ENCODE measurements around the gene SYTL1. TPM values are rescaled to one million over a fixed set of nuclear protein-coding genes. Genes with fewer than 3 reads are reported as not detected.

The SYTL1 gene
- total and polyA plus RNA-seq, 11 donors = 0.23 to 6.0 (median 0.55) TPM; not detected in 1

DNA sequence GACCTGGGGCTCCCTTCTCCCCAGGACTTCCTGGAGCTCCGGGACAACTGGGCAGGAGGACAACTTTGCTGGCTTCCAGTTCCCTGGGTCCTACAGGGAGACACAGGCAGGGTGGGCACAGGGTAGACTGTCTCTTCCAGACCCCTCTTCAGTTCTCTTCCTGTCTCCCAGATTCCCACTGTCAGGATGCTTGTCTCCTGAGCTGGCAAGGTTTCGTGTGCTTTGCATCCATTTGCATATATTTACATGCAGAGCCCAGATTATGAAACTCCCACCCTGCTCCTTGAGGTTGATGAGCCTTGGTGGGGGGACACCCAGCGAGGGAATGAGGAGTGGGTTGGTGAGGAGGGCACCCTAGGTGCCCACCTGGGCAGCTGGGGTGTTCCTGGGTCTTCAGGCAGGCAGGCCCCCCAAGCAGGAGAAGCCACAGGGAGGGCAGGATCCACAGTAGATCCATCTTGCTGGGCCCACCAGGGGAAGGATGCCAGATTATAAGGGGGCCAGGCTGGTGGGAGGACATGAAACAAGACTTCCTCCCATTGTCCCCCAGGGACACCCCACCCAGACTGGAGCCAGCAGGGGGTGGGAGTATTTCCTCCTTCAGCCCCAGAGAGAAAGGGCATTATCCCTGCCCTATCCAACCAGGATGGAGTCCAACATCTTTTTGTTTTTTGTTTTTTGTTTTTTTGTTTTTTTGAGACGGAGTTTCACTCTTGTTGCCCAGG is 32.7 kb downstream of the SYTL1 start, which contains the start of gene FCN3:
FCN3 (minus strand) TSS at position 463 of the 725 bp plus-strand sequence; CDS start at position 457, 6 bp downstream.
- intact Hi-C loops (cut with DNase I) = no loop called here
- peak; percentile 43 to 84 (median 52) for ATAC-seq
- no peaks in the 10 kb centered on the region for H3K9me3 ChIP-seq
- H3K36me3 ChIP-seq = no peaks in the 10 kb centered on the region
- peak within 1 kb of the TSS in 2 of 12 donors; percentile 5 to 6 for H3K4me3 ChIP-seq
- no peaks in the 10 kb centered on the region for H3K27me3 ChIP-seq
- peak within 1 kb of the TSS; percentile 40 to 91 (median 67) for H3K27ac ChIP-seq
- peaks cover 0 to 46% (median 10%) of the 10 kb centered on the region in 12 donors for H3K4me1 ChIP-seq
- WGBS, 4 donors = 65 to 71% (median 70%) methylated on average over 4 of the region's 4 CpGs
- DNase-seq = peak in 3 of 5 donors; percentile 57 to 70 (median 67)
- TF ChIP-seq, protein P1, sequence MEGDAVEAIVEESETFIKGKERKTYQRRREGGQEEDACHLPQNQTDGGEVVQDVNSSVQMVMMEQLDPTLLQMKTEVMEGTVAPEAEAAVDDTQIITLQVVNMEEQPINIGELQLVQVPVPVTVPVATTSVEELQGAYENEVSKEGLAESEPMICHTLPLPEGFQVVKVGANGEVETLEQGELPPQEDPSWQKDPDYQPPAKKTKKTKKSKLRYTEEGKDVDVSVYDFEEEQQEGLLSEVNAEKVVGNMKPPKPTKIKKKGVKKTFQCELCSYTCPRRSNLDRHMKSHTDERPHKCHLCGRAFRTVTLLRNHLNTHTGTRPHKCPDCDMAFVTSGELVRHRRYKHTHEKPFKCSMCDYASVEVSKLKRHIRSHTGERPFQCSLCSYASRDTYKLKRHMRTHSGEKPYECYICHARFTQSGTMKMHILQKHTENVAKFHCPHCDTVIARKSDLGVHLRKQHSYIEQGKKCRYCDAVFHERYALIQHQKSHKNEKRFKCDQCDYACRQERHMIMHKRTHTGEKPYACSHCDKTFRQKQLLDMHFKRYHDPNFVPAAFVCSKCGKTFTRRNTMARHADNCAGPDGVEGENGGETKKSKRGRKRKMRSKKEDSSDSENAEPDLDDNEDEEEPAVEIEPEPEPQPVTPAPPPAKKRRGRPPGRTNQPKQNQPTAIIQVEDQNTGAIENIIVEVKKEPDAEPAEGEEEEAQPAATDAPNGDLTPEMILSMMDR (IDR thresholded peaks at IDR 0.05) = no peak
- no peak for TF ChIP-seq POLR2A (IDR thresholded peaks at IDR 0.05)

DNA sequence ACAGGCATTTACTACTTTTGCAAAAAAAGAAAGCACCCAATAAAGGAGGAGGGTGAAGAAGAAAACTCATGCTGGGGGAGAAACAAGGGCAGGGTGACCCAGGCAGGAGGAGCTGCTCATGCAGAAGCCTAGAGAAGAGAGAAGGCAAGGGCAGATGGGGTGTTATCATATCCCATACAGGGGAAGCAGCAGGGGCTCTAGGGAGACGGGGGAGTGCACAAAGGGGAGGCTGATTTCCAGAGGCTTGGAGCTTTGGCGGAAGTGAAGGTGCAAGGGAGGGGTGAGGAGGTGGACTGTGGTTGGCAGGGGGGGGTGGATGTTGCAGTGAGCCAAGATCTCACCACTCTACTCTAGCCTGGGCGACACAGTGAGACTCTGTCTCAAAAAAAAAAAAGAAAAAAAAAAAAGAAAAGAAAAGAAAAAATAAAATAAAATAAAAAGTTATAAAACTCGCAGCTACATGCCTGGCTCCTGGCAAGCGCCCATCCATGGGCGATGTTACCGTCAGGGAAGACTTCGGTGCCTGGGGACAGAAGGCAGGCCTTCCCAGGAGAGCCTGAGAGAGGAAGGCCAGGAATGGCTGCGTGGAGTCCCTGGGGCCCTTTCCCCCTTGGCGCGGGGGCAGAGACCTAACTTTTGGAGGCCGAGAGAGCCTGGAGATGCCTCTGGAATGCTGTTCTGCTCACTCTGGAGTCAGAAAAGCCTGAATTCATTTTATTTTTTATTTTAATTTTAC is 36.1 kb downstream of the SYTL1 start:
- no peak overlapping the region for H3K4me3 ChIP-seq
- ATAC-seq (no peak), DNase-seq (no peak)
- H3K36me3 ChIP-seq = no peaks in the 10 kb centered on the region
- WGBS, 4 donors = 62 to 69% (median 65%) methylated on average over 12 of the region's 12 CpGs
- H3K4me1 ChIP-seq = peaks cover 0 to 52% (median 11%) of the 10 kb centered on the region in 12 donors
- TF ChIP-seq, protein P1 (IDR thresholded peaks at IDR 0.05) = no peak
- no peak for TF ChIP-seq POLR2A (IDR thresholded peaks at IDR 0.05)
- no peaks in the 10 kb centered on the region for H3K9me3 ChIP-seq
- peak overlapping the region in 3 of 12 donors; percentile 29 to 44 (median 32) for H3K27ac ChIP-seq
- H3K27me3 ChIP-seq = peaks cover 0 to 2% (median 0%) of the 10 kb centered on the region in 9 donors
- intact Hi-C loops (cut with DNase I) = no loop called here

DNA sequence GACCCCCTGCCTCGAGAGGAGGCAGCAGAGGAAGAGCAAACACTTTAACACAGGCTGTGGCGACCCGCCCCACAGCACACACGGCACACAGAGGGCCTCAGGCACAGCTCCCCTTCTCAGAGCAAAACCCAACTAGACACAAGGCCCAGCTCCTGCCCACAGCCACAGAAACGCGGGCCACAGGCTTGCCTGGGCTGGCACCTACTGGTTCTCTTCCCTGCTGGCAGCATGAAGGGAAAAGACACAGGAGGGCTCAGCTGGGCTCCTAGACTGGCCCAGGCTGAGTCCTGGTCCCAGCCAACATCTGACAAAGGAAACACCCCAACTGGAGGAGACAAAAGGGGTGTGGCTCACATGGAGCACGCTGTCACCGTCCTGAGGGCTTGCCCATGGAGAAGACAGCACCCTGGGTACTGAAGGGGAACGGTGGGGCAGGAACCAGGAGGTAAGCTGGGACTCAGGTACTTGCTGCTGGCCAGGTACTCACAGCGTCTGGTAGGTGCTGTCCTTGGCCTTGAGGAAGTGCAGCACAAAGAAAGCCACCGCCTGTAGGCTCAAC is 37.8 kb downstream of the SYTL1 start:
- ATAC-seq (peak in 1 of 4 donors; percentile 19), DNase-seq (peak in 1 of 5 donors; percentile 53)

More for the DNA sequence above, 37.8 kb downstream of the SYTL1 start:
- 74 to 83% (median 79%) methylated on average over 5 to 11 of the region's 11 CpGs for WGBS, 4 donors
- no peak overlapping the region for H3K27ac ChIP-seq
- peaks cover 0 to 45% (median 11%) of the 10 kb centered on the region in 12 donors for H3K4me1 ChIP-seq
- H3K4me3 ChIP-seq = no peak overlapping the region
- peaks cover 0 to 5% (median 0%) of the 10 kb centered on the region in 9 donors for H3K27me3 ChIP-seq
- H3K36me3 ChIP-seq = no peaks in the 10 kb centered on the region
- H3K9me3 ChIP-seq = no peaks in the 10 kb centered on the region
- TF ChIP-seq, protein P1 (IDR thresholded peaks at IDR 0.05) = no peak
- no peak for TF ChIP-seq POLR2A (IDR thresholded peaks at IDR 0.05)
- intact Hi-C loops (cut with DNase I) = loop anchor here in 1 of 10 donors (10.0 kb wide), 1 partner anchor 275 kb away; no protein-coding TSS in a partner anchor
